Stomach smooth muscle (tissue), 2 donors: ENCODE results near the gene SCGB1C2.

Experiments
- H3K27ac ChIP-seq: one replicate; pipeline ENCODE4 v1.7.0; 2013; ENCODE audit warnings: mild to moderate bottlenecking, low read length, inconsistent platforms
- H3K27me3 ChIP-seq, 2 donors: one replicate each; pipeline ENCODE4 v1.7.0; 2013; ENCODE audit warnings: low read length in 2 of 2; ENCODE audit not compliant: insufficient read depth in 2 of 2, control insufficient read depth in 1 of 2
- H3K36me3 ChIP-seq, 2 donors: one replicate each; pipeline ENCODE4 v1.7.0; 2013; ENCODE audit warnings: low read length in 2 of 2; ENCODE audit not compliant: control insufficient read depth in 2 of 2, insufficient read depth in 2 of 2
- H3K4me1 ChIP-seq: one replicate; pipeline ENCODE4 v1.7.0; 2013; ENCODE audit warnings: low read length; ENCODE audit not compliant: control insufficient read depth, insufficient read depth
- H3K4me3 ChIP-seq, 2 donors: one replicate each; pipeline ENCODE4 v1.7.0; 2013; ENCODE audit warnings: low read length in 2 of 2
- H3K9ac ChIP-seq, 2 donors: one replicate each; pipeline ENCODE4 v1.7.0; 2013; ENCODE audit warnings: low read length in 2 of 2, mild to moderate bottlenecking in 1 of 2
- H3K9me3 ChIP-seq, 2 donors: one replicate each; pipeline ENCODE4 v1.7.0; 2013; ENCODE audit warnings: low read length in 2 of 2; ENCODE audit not compliant: control insufficient read depth in 2 of 2
- donor health status: healthy.
- donor health status: Pancreatic carcinoma.

Gene SCGB1C2

GRCh38 chr17:149897-150584 is 12.7 kb downstream of the SCGB1C2 start:
- Histone ChIP-seq H3K9ac (no peak overlapping the region), H3K9me3 (no peaks in the 10 kb centered on the region), H3K4me3 (no peak overlapping the region), H3K27ac (no peak overlapping the region), H3K4me1 (no peaks in the 10 kb centered on the region), H3K36me3 (no peaks in the 10 kb centered on the region), H3K27me3 (no peaks in the 10 kb centered on the region)

GRCh38 chr17:151004-151403 is 13.6 kb downstream of the SCGB1C2 start:
- no peaks in the 10 kb centered on the region for H3K27me3 ChIP-seq
- H3K27ac ChIP-seq: no peak overlapping the region
- H3K9me3 ChIP-seq: no peaks in the 10 kb centered on the region
- no peak overlapping the region for H3K9ac ChIP-seq
- no peaks in the 10 kb centered on the region for H3K36me3 ChIP-seq
- no peaks in the 10 kb centered on the region for H3K4me1 ChIP-seq
- H3K4me3 ChIP-seq: no peak overlapping the region

- H3K9me3 ChIP-seq: no peaks in the 10 kb centered on the region
Observed at GRCh38 chr17:151886-152859, 14.8 kb downstream of the SCGB1C2 start.

GRCh38 chr17:152860-153420 is 15.6 kb downstream of the SCGB1C2 start:
- H3K27ac ChIP-seq: no peak overlapping the region
- no peak overlapping the region for H3K4me3 ChIP-seq
- H3K4me1 ChIP-seq: no peaks in the 10 kb centered on the region
- no peak overlapping the region for H3K9ac ChIP-seq
- no peaks in the 10 kb centered on the region for H3K9me3 ChIP-seq
- no peaks in the 10 kb centered on the region for H3K36me3 ChIP-seq
- H3K27me3 ChIP-seq: no peaks in the 10 kb centered on the region

More at GRCh38 chr17:151886-152859, 14.8 kb downstream of the SCGB1C2 start:
- H3K4me3 ChIP-seq: no peak overlapping the region
- no peak overlapping the region for H3K27ac ChIP-seq
- no peak overlapping the region for H3K9ac ChIP-seq
- no peaks in the 10 kb centered on the region for H3K36me3 ChIP-seq
- no peaks in the 10 kb centered on the region for H3K4me1 ChIP-seq
- no peaks in the 10 kb centered on the region for H3K27me3 ChIP-seq

GRCh38 chr17:153851-154250 is 16.5 kb downstream of the SCGB1C2 start:
- Histone ChIP-seq H3K27ac (no peak overlapping the region), H3K4me1 (no peaks in the 10 kb centered on the region), H3K36me3 (no peaks in the 10 kb centered on the region), H3K27me3 (no peaks in the 10 kb centered on the region), H3K9me3 (no peaks in the 10 kb centered on the region), H3K9ac (no peak overlapping the region), H3K4me3 (no peak overlapping the region)

GRCh38 chr17:155576-155975 is 18.2 kb downstream of the SCGB1C2 start:
- H3K9me3 ChIP-seq: no peaks in the 10 kb centered on the region
- H3K9ac ChIP-seq: no peak overlapping the region
- H3K27me3 ChIP-seq: no peaks in the 10 kb centered on the region
- no peaks in the 10 kb centered on the region for H3K4me1 ChIP-seq
- no peaks in the 10 kb centered on the region for H3K36me3 ChIP-seq
- H3K27ac ChIP-seq: no peak overlapping the region
- no peak overlapping the region for H3K4me3 ChIP-seq

- H3K36me3 ChIP-seq: no peaks in the 10 kb centered on the region
- no peaks in the 10 kb centered on the region for H3K4me1 ChIP-seq
- H3K9ac ChIP-seq: no peak overlapping the region
- no peaks in the 10 kb centered on the region for H3K27me3 ChIP-seq
- H3K9me3 ChIP-seq: no peaks in the 10 kb centered on the region
- no peak overlapping the region for H3K27ac ChIP-seq
- no peak overlapping the region for H3K4me3 ChIP-seq
Observed at GRCh38 chr17:156094-156621, 18.8 kb downstream of the SCGB1C2 start.

GRCh38 chr17:156946-157345 is 19.6 kb downstream of the SCGB1C2 start:
- Histone ChIP-seq H3K4me1 (no peaks in the 10 kb centered on the region), H3K27me3 (no peaks in the 10 kb centered on the region), H3K9ac (no peak overlapping the region), H3K27ac (no peak overlapping the region), H3K36me3 (no peaks in the 10 kb centered on the region), H3K4me3 (no peak overlapping the region), H3K9me3 (no peaks in the 10 kb centered on the region)

GRCh38 chr17:157901-158300 is 20.5 kb downstream of the SCGB1C2 start:
- Histone ChIP-seq H3K27me3 (no peaks in the 10 kb centered on the region), H3K9me3 (no peaks in the 10 kb centered on the region), H3K27ac (no peak overlapping the region), H3K9ac (no peak overlapping the region), H3K36me3 (no peaks in the 10 kb centered on the region), H3K4me1 (no peaks in the 10 kb centered on the region), H3K4me3 (no peak overlapping the region)

- H3K9me3 ChIP-seq: no peaks in the 10 kb centered on the region
- H3K36me3 ChIP-seq: no peaks in the 10 kb centered on the region
- H3K4me3 ChIP-seq: no peak overlapping the region
- H3K27ac ChIP-seq: no peak overlapping the region
- no peaks in the 10 kb centered on the region for H3K27me3 ChIP-seq
- H3K4me1 ChIP-seq: no peaks in the 10 kb centered on the region
- H3K9ac ChIP-seq: no peak overlapping the region
Observed at GRCh38 chr17:158379-158778, 21.0 kb downstream of the SCGB1C2 start.
